ENCODE data around the gene KIFC1. TPM values are rescaled to one million over a fixed set of nuclear protein-coding genes. Genes with fewer than 3 reads are reported as not detected.

Gene KIFC1
- total and polyA plus RNA-seq, 12 donors, result 0.09 to 6.1 (median 0.35) TPM; not detected in 2

DNA sequence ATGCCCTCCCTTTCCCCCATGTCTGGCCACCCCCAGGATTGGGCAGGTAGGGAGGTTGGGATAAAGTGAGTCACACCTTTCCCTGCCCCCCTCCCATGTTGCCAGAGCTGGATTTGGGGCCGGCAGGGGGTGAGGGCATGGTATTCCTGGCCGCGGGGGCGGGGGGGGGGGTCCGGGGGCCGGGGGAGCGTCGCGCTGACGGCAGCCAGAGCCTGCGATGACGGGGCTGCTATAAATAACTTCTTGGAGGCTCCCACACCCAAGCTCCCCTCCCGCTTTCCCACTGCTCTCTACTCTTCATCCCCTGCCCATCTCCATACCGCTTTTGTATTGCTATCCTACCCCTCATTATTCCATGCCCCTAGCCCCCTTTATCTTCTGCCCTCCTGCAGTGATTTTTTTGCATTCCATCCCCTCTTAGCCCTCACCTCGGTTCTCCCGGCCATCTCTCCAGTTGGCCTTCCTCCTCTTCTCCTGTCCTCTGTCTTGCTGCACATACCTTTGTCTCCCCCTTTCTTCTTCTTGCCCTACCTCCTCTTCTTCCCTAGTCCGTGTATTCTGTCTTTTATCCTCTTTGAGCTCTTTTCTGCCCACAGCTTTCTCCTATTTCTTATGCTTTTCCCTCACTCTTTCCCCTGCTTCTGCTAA, 42.0 kb downstream of the KIFC1 start:
- Histone ChIP-seq H3K4me3 (peak overlapping the region in 2 of 10 donors; percentile 15 to 18), H3K9me3 (no peaks in the 10 kb centered on the region), H3K4me1 (peaks cover 7 to 55% (median 43%) of the 10 kb centered on the region in 9 donors), H3K27ac (peak overlapping the region in 7 of 10 donors; percentile 8 to 83 (median 64)), H3K36me3 (peaks cover 0 to 39% (median 10%) of the 10 kb centered on the region in 9 donors), H3K27me3 (no peaks in the 10 kb centered on the region)
- peak in 1 of 2 donors; percentile 61 for DNase-seq
- intact Hi-C loops (cut with DNase I), result loop anchor here in 1 of 10 donors (10.0 kb wide), 1 partner anchor 261 kb away; no protein-coding TSS in a partner anchor
- ATAC-seq, result peak; percentile 66 to 85 (median 75)
- WGBS, 2 donors, result 13 to 27% methylated on average over 12 to 16 of the region's 17 CpGs
- TF ChIP-seq, protein P1, sequence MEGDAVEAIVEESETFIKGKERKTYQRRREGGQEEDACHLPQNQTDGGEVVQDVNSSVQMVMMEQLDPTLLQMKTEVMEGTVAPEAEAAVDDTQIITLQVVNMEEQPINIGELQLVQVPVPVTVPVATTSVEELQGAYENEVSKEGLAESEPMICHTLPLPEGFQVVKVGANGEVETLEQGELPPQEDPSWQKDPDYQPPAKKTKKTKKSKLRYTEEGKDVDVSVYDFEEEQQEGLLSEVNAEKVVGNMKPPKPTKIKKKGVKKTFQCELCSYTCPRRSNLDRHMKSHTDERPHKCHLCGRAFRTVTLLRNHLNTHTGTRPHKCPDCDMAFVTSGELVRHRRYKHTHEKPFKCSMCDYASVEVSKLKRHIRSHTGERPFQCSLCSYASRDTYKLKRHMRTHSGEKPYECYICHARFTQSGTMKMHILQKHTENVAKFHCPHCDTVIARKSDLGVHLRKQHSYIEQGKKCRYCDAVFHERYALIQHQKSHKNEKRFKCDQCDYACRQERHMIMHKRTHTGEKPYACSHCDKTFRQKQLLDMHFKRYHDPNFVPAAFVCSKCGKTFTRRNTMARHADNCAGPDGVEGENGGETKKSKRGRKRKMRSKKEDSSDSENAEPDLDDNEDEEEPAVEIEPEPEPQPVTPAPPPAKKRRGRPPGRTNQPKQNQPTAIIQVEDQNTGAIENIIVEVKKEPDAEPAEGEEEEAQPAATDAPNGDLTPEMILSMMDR (IDR thresholded peaks at IDR 0.05), result no peak

DNA sequence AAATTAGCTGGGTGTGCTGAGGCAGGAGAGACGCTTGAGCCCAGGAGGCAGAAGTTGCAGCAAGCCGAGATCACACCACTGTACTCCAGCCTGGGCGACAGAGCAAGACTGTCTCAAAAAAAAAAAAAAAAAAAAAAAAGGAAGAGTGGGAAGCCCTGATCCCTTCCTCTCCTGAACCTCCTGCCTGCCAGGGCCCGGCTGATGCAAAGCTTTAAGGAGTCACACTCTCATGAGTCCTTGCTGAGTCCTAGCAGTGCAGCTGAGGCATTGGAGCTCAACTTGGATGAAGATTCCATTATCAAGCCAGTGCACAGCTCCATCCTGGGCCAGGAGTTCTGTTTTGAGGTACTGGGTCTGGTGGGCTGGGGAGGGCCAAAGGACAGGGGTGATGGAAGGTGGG, 43.3 kb downstream of the KIFC1 start:
- no peak for ATAC-seq
- H3K27ac ChIP-seq, result no peak overlapping the region
- intact Hi-C loops (cut with DNase I), result loop anchor here in 1 of 10 donors (10.0 kb wide), 1 partner anchor 260 kb away; no protein-coding TSS in a partner anchor
- TF ChIP-seq, protein P1 (IDR thresholded peaks at IDR 0.05), result no peak
- no peak for DNase-seq
- peaks cover 0 to 48% (median 10%) of the 10 kb centered on the region in 9 donors for H3K36me3 ChIP-seq
- H3K27me3 ChIP-seq, result no peaks in the 10 kb centered on the region
- H3K4me3 ChIP-seq, result no peak overlapping the region
- WGBS, 2 donors, result 84 to 91% methylated on average over 4 of the region's 4 CpGs
- peaks cover 5 to 42% (median 32%) of the 10 kb centered on the region in 9 donors for H3K4me1 ChIP-seq
- no peaks in the 10 kb centered on the region for H3K9me3 ChIP-seq

DNA sequence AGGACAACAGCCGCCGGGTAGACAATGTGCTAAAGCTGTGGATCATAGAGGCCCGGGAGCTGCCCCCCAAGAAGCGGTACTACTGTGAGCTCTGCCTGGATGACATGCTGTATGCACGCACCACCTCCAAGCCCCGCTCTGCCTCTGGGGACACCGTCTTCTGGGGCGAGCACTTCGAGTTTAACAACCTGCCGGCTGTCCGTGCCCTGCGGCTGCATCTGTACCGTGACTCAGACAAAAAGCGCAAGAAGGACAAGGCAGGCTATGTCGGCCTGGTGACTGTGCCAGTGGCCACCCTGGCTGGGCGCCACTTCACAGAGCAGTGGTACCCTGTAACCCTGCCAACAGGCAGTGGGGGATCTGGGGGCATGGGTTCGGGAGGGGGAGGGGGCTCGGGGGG, 46.0 kb downstream of the KIFC1 start:
- Histone ChIP-seq H3K9me3 (no peaks in the 10 kb centered on the region), H3K27me3 (no peaks in the 10 kb centered on the region), H3K4me1 (peaks cover 2 to 17% (median 9%) of the 10 kb centered on the region in 9 donors), H3K27ac (no peak overlapping the region), H3K4me3 (no peak overlapping the region), H3K36me3 (peaks cover 0 to 72% (median 10%) of the 10 kb centered on the region in 9 donors)
- intact Hi-C loops (cut with DNase I), result loop anchor here in 1 of 10 donors (10.0 kb wide), 1 partner anchor 257 kb away; no protein-coding TSS in a partner anchor
- TF ChIP-seq, protein P1 (IDR thresholded peaks at IDR 0.05), result no peak
- DNase-seq (no peak), ATAC-seq (no peak)
- WGBS, 2 donors, result 95% methylated on average over 18 of the region's 18 CpGs

DNA sequence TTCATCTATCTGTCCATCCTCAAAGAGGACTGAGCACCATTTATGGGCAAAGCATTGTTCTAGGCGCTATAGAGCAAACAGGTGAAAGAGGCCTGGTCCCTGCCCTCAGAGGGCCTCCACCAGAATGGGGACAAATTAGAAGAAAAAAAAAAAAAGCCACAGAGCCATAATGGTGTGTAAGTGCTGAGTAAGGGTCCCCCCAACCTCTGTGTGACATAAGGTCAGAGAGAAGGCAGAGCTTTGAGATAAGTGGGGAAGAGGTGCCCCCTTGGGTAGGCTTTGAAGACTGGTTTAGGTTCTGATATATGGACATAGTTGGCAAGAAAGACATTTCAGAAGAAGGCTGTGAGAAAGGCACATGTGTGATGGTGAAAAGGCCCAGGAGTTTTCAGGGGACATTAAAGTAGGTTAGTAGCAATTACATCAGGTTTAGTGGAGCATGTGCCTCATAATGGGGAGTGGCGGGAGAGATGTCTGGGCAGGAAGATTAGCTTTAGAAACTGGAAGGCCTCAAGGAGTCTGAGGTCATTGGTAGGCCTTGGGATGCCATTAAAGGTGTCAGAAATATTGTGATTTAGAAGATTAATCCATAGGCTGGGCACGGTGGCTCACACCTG, 47.5 kb downstream of the KIFC1 start:
- DNase-seq (no peak), ATAC-seq (no peak)
- Histone ChIP-seq H3K36me3 (peaks cover 0 to 87% (median 15%) of the 10 kb centered on the region in 9 donors), H3K4me3 (no peak overlapping the region), H3K4me1 (peaks cover 0 to 7% (median 2%) of the 10 kb centered on the region in 9 donors), H3K9me3 (no peaks in the 10 kb centered on the region), H3K27me3 (no peaks in the 10 kb centered on the region), H3K27ac (no peak overlapping the region)
- 97 to 100% methylated on average over 3 of the region's 3 CpGs for WGBS, 2 donors
- intact Hi-C loops (cut with DNase I), result loop anchor here in 1 of 10 donors (10.0 kb wide), 1 partner anchor 256 kb away; no protein-coding TSS in a partner anchor
- TF ChIP-seq, protein P1 (IDR thresholded peaks at IDR 0.05), result no peak
